Caco-2 (cell line): ENCODE data around the gene ARSI. TPM values are rescaled to one million over a fixed set of nuclear protein-coding genes. Genes with fewer than 3 reads are reported as not detected.

Experiments used
- BruUV-seq: library from RNA; stranded (reverse); fragments of 400-500 nt; replicated peaks from 2 replicates; lab custom pipeline; 2021; lab: Mats Ljungman, UMichigan
- CTCF ChIA-PET: fragments of 300-600 bp; sonication (Branson Sonifier 250); formaldehyde crosslinking; loops from one replicate; lab custom pipeline; 2022; ENCODE audit warnings: antibody characterized with exemption; lab: Charles Lee
- POLR2A ChIA-PET: fragments of 300-600 bp; sonication (Branson Sonifier 250); formaldehyde crosslinking; loops from one replicate; lab custom pipeline; 2022; ENCODE audit warnings: antibody characterized with exemption; lab: Charles Lee
- DNase-seq, 2 experiments: peaks; one replicate each; pipeline versions ENCODE4 v3.0.0 to v3.0.0-alpha.2; 2020 to 2022
- H3K27me3 ChIP-seq: replicated peaks from 2 replicates; pipeline ENCODE4 v1.6.0; 2011; ENCODE audit warnings: low read length; ENCODE audit not compliant: control insufficient read depth, insufficient read depth
- H3K36me3 ChIP-seq: 2 replicates; pipeline ENCODE4 v1.5.1; 2011; ENCODE audit warnings: low read length; ENCODE audit not compliant: control insufficient read depth, insufficient read depth
- H3K4me1 ChIP-seq: fragments of 250-450 bp; sonication (Bioruptor Pico); 2 replicates; pipeline ENCODE4 v1.5.1; 2020; ENCODE audit warnings: mild to moderate bottlenecking
- H3K4me3 ChIP-seq: 2 replicates; pipeline ENCODE4 v1.5.1; 2011; ENCODE audit warnings: low read depth, mild to moderate bottlenecking, control low read depth, low read length
- H3K9me3 ChIP-seq: fragments of 250-450 bp; sonication (Bioruptor Pico); 2 replicates; pipeline ENCODE4 v1.5.1; 2020; ENCODE audit warnings: mild to moderate bottlenecking, moderate library complexity
- H3K27ac Mint-ChIP-seq: one replicate; pipeline ENCODE4 v1.8.0; 2022; ENCODE audit warnings: mixed read lengths; ENCODE audit not compliant: unreplicated experiment
- H3K27me3 Mint-ChIP-seq: one replicate; pipeline ENCODE4 v1.8.0; 2022; ENCODE audit warnings: mixed read lengths; ENCODE audit not compliant: insufficient read depth, unreplicated experiment
- H3K36me3 Mint-ChIP-seq: one replicate; pipeline ENCODE4 v1.8.0; 2022; ENCODE audit warnings: mild to moderate bottlenecking, mixed read lengths; ENCODE audit not compliant: insufficient read depth, unreplicated experiment
- H3K4me1 Mint-ChIP-seq: one replicate; pipeline ENCODE4 v1.8.0; 2022; ENCODE audit warnings: low read depth, mixed read lengths; ENCODE audit not compliant: unreplicated experiment
- H3K4me3 Mint-ChIP-seq: one replicate; pipeline ENCODE4 v1.8.0; 2022; ENCODE audit warnings: mild to moderate bottlenecking, moderate library complexity, mixed read lengths; ENCODE audit not compliant: unreplicated experiment
- H3K9me3 Mint-ChIP-seq: one replicate; pipeline ENCODE4 v1.8.0; 2022; ENCODE audit warnings: mixed read lengths; ENCODE audit not compliant: unreplicated experiment
- intact Hi-C: fragments of 100-400 bp; cut with micrococcal nuclease; formaldehyde crosslinking; loops from one replicate; pipeline ENCODE4 v1.10.0; 2022; ENCODE audit not compliant: unreplicated experiment
- total RNA-seq: library from RNA; stranded (reverse); gene quantifications from 2 replicates; pipeline ENCODE4 v1.2.3, GENCODE V29; 2022
- TF ChIP-seq, protein P1 (sequence below), 2 experiments: fragments of 200-600 bp in 1 of 2; IDR thresholded peaks; 1 replicate in 1 of 2; 2 replicates in 1 of 2; pipeline versions ENCODE4 v1.5.1 to v1.8.0; 2011 to 2022; ENCODE audit warnings: antibody characterized with exemption in 1 of 2, control low read depth in 1 of 2, inconsistent platforms in 1 of 2, low read depth in 1 of 2, low read length in 1 of 2, mild to moderate bottlenecking in 1 of 2, moderate library complexity in 1 of 2; ENCODE audit not compliant: insufficient read depth in 1 of 2, severe bottlenecking in 1 of 2, unreplicated experiment in 1 of 2

Gene ARSI
- total RNA-seq, 1 experiment from 2014 or later = 0.52 TPM

DNA sequence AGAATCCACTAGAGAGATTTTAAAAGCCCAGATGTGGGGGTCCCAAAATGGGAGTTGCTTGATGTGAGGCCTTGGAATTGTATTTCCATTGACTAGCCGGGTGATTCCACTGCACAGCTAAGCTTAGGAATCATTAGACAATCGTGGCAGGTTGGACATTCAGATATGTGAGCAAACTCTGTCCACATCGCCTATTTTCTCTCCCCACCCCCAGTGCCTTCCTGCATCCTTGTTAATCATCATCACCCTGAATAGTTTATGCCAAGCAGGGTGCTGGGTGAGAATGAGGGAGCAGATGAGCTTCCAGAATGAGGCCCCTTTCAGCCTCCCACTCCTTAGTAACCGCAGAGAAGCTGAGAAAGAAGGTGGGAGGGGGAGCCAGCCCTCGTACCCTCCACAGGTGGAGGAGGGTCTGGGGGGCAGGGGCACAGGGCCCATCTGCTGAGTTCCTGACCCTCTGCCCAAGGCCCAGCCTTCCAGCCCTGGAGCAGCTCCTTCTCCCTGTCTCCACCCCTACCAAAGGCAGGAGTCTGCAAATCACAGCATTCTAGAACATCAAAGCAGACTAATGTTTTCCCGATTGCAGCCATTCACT is 47.1 kb upstream of the ARSI start:
- H3K4me1 Mint-ChIP-seq = peaks cover 7% of the 10 kb centered on the region
- intact Hi-C loops = loop anchor here (1.0 to 2.0 kb wide), 5 partner anchors 47 to 219 kb away; partner anchors contain the start of gene ARSI
- no peaks in the 10 kb centered on the region for H3K27me3 ChIP-seq
- TF ChIP-seq, protein P1, sequence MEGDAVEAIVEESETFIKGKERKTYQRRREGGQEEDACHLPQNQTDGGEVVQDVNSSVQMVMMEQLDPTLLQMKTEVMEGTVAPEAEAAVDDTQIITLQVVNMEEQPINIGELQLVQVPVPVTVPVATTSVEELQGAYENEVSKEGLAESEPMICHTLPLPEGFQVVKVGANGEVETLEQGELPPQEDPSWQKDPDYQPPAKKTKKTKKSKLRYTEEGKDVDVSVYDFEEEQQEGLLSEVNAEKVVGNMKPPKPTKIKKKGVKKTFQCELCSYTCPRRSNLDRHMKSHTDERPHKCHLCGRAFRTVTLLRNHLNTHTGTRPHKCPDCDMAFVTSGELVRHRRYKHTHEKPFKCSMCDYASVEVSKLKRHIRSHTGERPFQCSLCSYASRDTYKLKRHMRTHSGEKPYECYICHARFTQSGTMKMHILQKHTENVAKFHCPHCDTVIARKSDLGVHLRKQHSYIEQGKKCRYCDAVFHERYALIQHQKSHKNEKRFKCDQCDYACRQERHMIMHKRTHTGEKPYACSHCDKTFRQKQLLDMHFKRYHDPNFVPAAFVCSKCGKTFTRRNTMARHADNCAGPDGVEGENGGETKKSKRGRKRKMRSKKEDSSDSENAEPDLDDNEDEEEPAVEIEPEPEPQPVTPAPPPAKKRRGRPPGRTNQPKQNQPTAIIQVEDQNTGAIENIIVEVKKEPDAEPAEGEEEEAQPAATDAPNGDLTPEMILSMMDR (IDR thresholded peaks at IDR 0.05; ENCODE audit: insufficient read depth in 1 of 2, low read depth in 1 of 2, low read length in 1 of 2, severe bottlenecking in 1 of 2, unreplicated experiment in 1 of 2) = no peak
- no peak overlapping the region for H3K4me3 ChIP-seq
- no peaks in the 10 kb centered on the region for H3K36me3 Mint-ChIP-seq
- ChIA-PET POLR2A (no interaction called here), CTCF (interaction anchor here (0.6 to 1.4 kb wide), 4 partner anchors 77 to 388 kb away, joined by 3 to 5 read pairs (median 4); no protein-coding TSS in a partner anchor)
- no peak overlapping the region for H3K27ac Mint-ChIP-seq
- no peaks in the 10 kb centered on the region for H3K36me3 ChIP-seq
- H3K9me3 Mint-ChIP-seq = no peaks in the 10 kb centered on the region
- H3K27me3 Mint-ChIP-seq = no peaks in the 10 kb centered on the region
- BruUV-seq = no TSS peak
- DNase-seq = no peak
- H3K4me1 ChIP-seq = no peaks in the 10 kb centered on the region
- no peak overlapping the region for H3K4me3 Mint-ChIP-seq
- no peaks in the 10 kb centered on the region for H3K9me3 ChIP-seq

DNA sequence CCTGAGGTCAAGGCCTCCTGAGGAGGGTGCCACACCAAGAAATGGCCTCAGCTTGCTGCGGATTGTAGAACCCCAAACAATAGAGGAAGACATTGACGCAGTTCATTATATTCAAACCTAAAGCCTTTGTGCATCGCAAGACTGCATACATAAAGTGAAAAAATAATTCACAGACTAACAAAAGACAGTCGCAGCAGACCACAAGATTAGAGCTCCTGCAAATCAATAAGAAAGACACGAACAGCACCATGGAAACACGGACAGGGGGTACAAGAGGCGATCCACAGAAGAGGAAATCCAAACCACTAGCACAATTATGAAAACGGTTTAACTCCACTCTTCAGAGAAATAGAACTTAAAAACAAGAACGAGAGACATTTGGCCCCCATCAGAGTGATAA is 44.7 kb upstream of the ARSI start:
- Mint-ChIP-seq H3K36me3 (no peaks in the 10 kb centered on the region), H3K4me1 (peaks cover 7% of the 10 kb centered on the region), H3K27ac (no peak overlapping the region), H3K9me3 (no peaks in the 10 kb centered on the region), H3K4me3 (no peak overlapping the region), H3K27me3 (no peaks in the 10 kb centered on the region)
- H3K27me3 ChIP-seq = no peaks in the 10 kb centered on the region
- ChIA-PET CTCF (interaction anchor here (0.6 to 0.9 kb wide), 2 partner anchors 38 to 57 kb away, joined by 3 read pairs; no protein-coding TSS in a partner anchor), POLR2A (no interaction called here)
- TF ChIP-seq, protein P1 (IDR thresholded peaks at IDR 0.05; ENCODE audit: insufficient read depth in 1 of 2, low read depth in 1 of 2, low read length in 1 of 2, severe bottlenecking in 1 of 2, unreplicated experiment in 1 of 2) = no peak
- DNase-seq = no peak
- intact Hi-C loops = no loop called here
- BruUV-seq = no TSS peak
- H3K9me3 ChIP-seq = no peaks in the 10 kb centered on the region
- no peaks in the 10 kb centered on the region for H3K36me3 ChIP-seq
- H3K4me1 ChIP-seq = no peaks in the 10 kb centered on the region
- H3K4me3 ChIP-seq = no peak overlapping the region

DNA sequence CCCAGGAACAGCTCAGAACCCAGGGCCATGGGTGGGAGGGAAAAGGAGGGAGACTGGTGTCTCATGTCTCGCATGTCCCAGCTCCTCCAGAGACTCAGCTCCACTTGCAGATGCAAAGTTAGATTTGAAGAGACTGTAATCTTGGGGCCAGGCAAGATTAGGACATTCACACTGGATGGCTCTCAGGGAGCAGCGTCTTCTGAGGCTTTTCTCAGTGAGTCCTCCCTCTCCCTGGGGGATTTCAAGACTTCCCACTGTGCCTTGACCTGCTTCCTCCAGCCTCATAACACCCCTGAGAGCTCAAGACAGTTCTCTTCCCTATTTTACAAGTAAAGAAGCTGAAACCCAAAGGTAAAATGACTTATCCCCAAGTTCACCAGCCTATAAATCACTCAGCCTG is 44.3 kb upstream of the ARSI start:
- Mint-ChIP-seq H3K27ac (no peak overlapping the region), H3K4me3 (no peak overlapping the region), H3K9me3 (no peaks in the 10 kb centered on the region), H3K4me1 (peaks cover 7% of the 10 kb centered on the region), H3K36me3 (no peaks in the 10 kb centered on the region), H3K27me3 (no peaks in the 10 kb centered on the region)
- BruUV-seq = no TSS peak
- ChIA-PET POLR2A (no interaction called here), CTCF (interaction anchor here (0.6 to 0.9 kb wide), 3 partner anchors 18 to 57 kb away, joined by 3 read pairs; no protein-coding TSS in a partner anchor)
- no peaks in the 10 kb centered on the region for H3K9me3 ChIP-seq
- no peaks in the 10 kb centered on the region for H3K4me1 ChIP-seq
- H3K4me3 ChIP-seq = no peak overlapping the region
- no peaks in the 10 kb centered on the region for H3K36me3 ChIP-seq
- TF ChIP-seq, protein P1 (IDR thresholded peaks at IDR 0.05; ENCODE audit: insufficient read depth in 1 of 2, low read depth in 1 of 2, low read length in 1 of 2, severe bottlenecking in 1 of 2, unreplicated experiment in 1 of 2) = no peak
- no peak for DNase-seq
- intact Hi-C loops = no loop called here
- no peaks in the 10 kb centered on the region for H3K27me3 ChIP-seq
